Coronary artery (tissue), 2 donors: Measurements from ENCODE around the gene FASN.
A peak's percentile ranks its signal among the peaks of the same experiment; 100 is the strongest.

Source experiments
- DNase-seq: peaks from one replicate; pipeline ENCODE4 v3.0.0-alpha.2; 2017; ENCODE audit warnings: low spot score
- H3K27ac ChIP-seq, 2 donors: fragments of 200-600 bp; sonication (generic); one replicate each; pipeline ENCODE4 v1.5.1; 2016 to 2019
- H3K4me3 ChIP-seq: fragments of 200-600 bp; sonication (generic); 2 replicates; pipeline ENCODE4 v1.5.1; 2016; ENCODE audit warnings: mild to moderate bottlenecking, moderate library complexity
- CTCF ChIP-seq: fragments of 200-600 bp; sonication (generic); IDR thresholded peaks from one replicate; pipeline ENCODE4 v1.5.1; 2019; ENCODE audit warnings: antibody characterized with exemption

The FASN gene

GRCh38 chr17:82100502-82101298 lies 2.7 kb upstream of the FASN start:
- Histone ChIP-seq H3K27ac (peak overlapping the region in 1 of 2 donors; percentile 100), H3K4me3 (no peak overlapping the region)
- DNase-seq = no peak
- TF ChIP-seq CTCF = no peak

- Histone ChIP-seq H3K4me3 (peak overlapping the region; percentile 93), H3K27ac (peak overlapping the region; percentile 70 to 100)
- TF ChIP-seq CTCF = no peak
- no peak for DNase-seq
Observed at GRCh38 chr17:82098939-82099763, 1.1 kb upstream of the FASN start.

- Histone ChIP-seq H3K27ac (peak overlapping the region; percentile 70 to 100), H3K4me3 (peak overlapping the region; percentile 93)
- no peak for DNase-seq
- TF ChIP-seq CTCF = no peak
Observed at GRCh38 chr17:82097919-82098168, 192 bp downstream of the FASN start.

GRCh38 chr17:82097184-82097918 lies 685 bp downstream of the FASN start:
- peak overlapping the region; percentile 93 for H3K4me3 ChIP-seq
- no peak for TF ChIP-seq CTCF
- no peak for DNase-seq
- H3K27ac ChIP-seq = peak overlapping the region; percentile 70 to 100

- no peak for TF ChIP-seq CTCF
- Histone ChIP-seq H3K27ac (peak overlapping the region; percentile 70 to 100), H3K4me3 (peak overlapping the region; percentile 93)
- DNase-seq = no peak
Observed at GRCh38 chr17:82096709-82097183, 1.3 kb downstream of the FASN start.

GRCh38 chr17:82095777-82096708 lies 2.0 kb downstream of the FASN start:
- no peak for DNase-seq
- no peak overlapping the region for H3K27ac ChIP-seq
- peak overlapping the region; percentile 93 for H3K4me3 ChIP-seq
- no peak for TF ChIP-seq CTCF
